AG04449 (cell line): ENCODE results near the gene MRPL11.
"Not testable (repeated sequence)": the region's sequence is repeated elsewhere in the genome, so short reads cannot be mapped to it uniquely, and the experiment has no call there.

Experiments
- CTCF ChIA-PET: fragments of 350-600 bp; formaldehyde crosslinking; extraction: SDS; loops from one replicate; lab custom pipeline; 2021; ENCODE audit warnings: antibody characterized with exemption; lab: Yijun Ruan, JAX
- POLR2A ChIA-PET: fragments of 400-600, 350-600 bp; formaldehyde crosslinking; extraction: SDS; loops from one replicate; lab custom pipeline; 2020; ENCODE audit warnings: antibody characterized with exemption, inconsistent platforms; lab: Yijun Ruan, JAX
- DNase-seq: peaks from one replicate; pipeline ENCODE4 v3.0.0-alpha.2; 2010; ENCODE audit warnings: low read depth, low spot score
- H3K4me3 ChIP-seq: 2 replicates; pipeline ENCODE4 v1.5.1; 2011; ENCODE audit warnings: low read depth, mild to moderate bottlenecking, control low read depth, low read length
- CTCF ChIP-seq: IDR thresholded peaks from one replicate; pipeline ENCODE4 v1.5.1; 2011; ENCODE audit warnings: mild to moderate bottlenecking, moderate library complexity, low read length, control low read depth, inconsistent platforms; ENCODE audit not compliant: insufficient read depth; ENCODE audit errors: missing control alignments

Gene MRPL11

GRCh38 chr11:66437979-66438503 lies 607 bp downstream of the MRPL11 start:
- no peak for TF ChIP-seq CTCF
- CTCF ChIA-PET = interaction anchor here (0.8 to 24.8 kb wide), 25 partner anchors 7 to 242 kb away, joined by 3 to 1169 read pairs (median 9); partner anchors contain the start of genes BRMS1, CD248, NPAS4 and RBM4B
- POLR2A ChIA-PET = interaction anchor here (1.3 to 1.4 kb wide), 2 partner anchors 16 to 29 kb away, joined by 6 to 9 read pairs; partner anchors contain the start of gene PELI3
- peak overlapping the region; percentile 85 for H3K4me3 ChIP-seq
- no peak for DNase-seq

GRCh38 chr11:66432597-66432996 lies 6.1 kb downstream of the MRPL11 start:
- no peak overlapping the region for H3K4me3 ChIP-seq
- TF ChIP-seq CTCF = no peak
- ChIA-PET POLR2A (no interaction called here), CTCF (interaction anchor here (0.6 to 24.8 kb wide), 4 partner anchors 26 to 246 kb away, joined by 3 to 1169 read pairs (median 6); partner anchors contain the start of gene NPAS4)
- no peak for DNase-seq

GRCh38 chr11:66431871-66432329 lies 6.7 kb downstream of the MRPL11 start:
- DNase-seq, H3K4me3 ChIP-seq, POLR2A ChIA-PET: not testable (repeated sequence)
- CTCF ChIA-PET = interaction anchor here (0.6 to 24.8 kb wide), 3 partner anchors 25 to 102 kb away, joined by 3 to 1169 read pairs (median 9); partner anchors contain the start of gene NPAS4

GRCh38 chr11:66431287-66431686 lies 7.4 kb downstream of the MRPL11 start:
- DNase-seq, POLR2A ChIA-PET, H3K4me3 ChIP-seq: not testable (repeated sequence)
- CTCF ChIA-PET = interaction anchor here (0.7 to 24.8 kb wide), 6 partner anchors 7 to 49 kb away, joined by 3 to 1169 read pairs (median 7); partner anchors contain the start of genes DPP3, MRPL11 and NPAS4

GRCh38 chr11:66429983-66430602 lies 8.6 kb downstream of the MRPL11 start:
- TF ChIP-seq CTCF = peak; percentile 90

GRCh38 chr11:66428933-66429332 lies 9.7 kb downstream of the MRPL11 start:
- POLR2A ChIA-PET = interaction anchor here (1.0 kb wide), 1 partner anchor 10 kb away, joined by 3 read pairs; the partner anchor contains the start of gene MRPL11
- DNase-seq = no peak
- TF ChIP-seq CTCF = no peak
- CTCF ChIA-PET = interaction anchor here (0.9 to 24.8 kb wide), 7 partner anchors 8 to 249 kb away, joined by 3 to 1169 read pairs (median 13); partner anchors contain the start of genes MRPL11, NPAS4 and RBM4B
- no peak overlapping the region for H3K4me3 ChIP-seq

More at GRCh38 chr11:66429983-66430602, 8.6 kb downstream of the MRPL11 start:
- DNase-seq = no peak
- H3K4me3 ChIP-seq = no peak overlapping the region
- POLR2A ChIA-PET = interaction anchor here (0.5 to 1.0 kb wide), 2 partner anchors 9 to 141 kb away, joined by 3 read pairs; partner anchors contain the start of genes MRPL11 and YIF1A
- CTCF ChIA-PET = interaction anchor here (0.8 to 24.8 kb wide), 10 partner anchors 9 to 248 kb away, joined by 3 to 1169 read pairs (median 6); partner anchors contain the start of genes DPP3, MRPL11, NPAS4 and RBM4B

- no peak for DNase-seq
- POLR2A ChIA-PET = no interaction called here
- CTCF ChIA-PET = interaction anchor here (0.7 to 24.8 kb wide), 5 partner anchors 12 to 417 kb away, joined by 3 to 1169 read pairs (median 9); partner anchors contain the start of genes MRPL11 and NPAS4
- TF ChIP-seq CTCF = no peak
- no peak overlapping the region for H3K4me3 ChIP-seq
These were observed 12.3 kb downstream of the MRPL11 start for GRCh38 chr11:66426314-66426713.
